HG02571 (cell line): ENCODE results near the gene PGC.

Experiments
- ATAC-seq: cut with Tn5 transposase; IDR thresholded peaks from one replicate; pipeline ENCODE4 v1.9.1; 2021; ENCODE audit warnings: mild to moderate bottlenecking, moderate library complexity; ENCODE audit not compliant: unreplicated experiment

The PGC gene

DNA sequence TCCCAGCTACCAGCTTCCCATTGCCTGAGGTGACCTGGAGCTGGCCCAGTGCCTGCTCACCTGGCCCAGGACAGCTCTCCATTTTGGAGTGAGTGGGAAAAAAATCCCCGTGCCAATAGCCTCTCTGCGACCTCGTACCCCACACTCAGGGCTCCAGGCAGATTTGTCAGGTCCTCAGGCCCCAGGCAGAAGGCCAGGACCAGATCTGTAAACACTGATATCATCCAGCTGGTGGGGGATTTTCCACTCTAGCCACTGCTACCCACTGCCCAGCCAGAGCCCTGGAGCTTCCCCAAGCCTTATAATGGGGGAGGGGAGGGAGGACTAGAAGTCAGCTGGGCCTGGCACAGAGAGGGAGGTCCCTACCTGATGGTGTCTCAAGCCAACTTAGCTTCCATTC is 1.3 kb upstream of the PGC start:
- ATAC-seq, result no peak

DNA sequence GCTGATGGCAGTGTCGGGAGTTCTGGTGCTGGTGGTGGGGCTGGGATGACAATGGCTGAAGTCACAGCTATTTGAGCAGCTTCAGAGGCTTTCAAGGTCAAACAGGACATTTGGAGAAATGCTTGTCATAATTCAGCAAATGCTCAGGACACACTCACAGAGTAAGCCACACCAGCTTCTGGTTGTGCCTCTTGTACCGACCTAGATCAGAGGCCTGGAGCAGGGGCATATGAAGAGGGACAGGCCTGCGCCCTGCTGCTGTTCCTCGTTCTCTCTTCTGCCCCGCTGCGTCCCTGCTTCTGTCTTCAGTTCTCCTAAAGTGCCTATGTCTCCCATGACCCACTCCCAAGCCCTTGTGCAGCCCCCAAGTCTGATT is 893 bp upstream of the PGC start:
- ATAC-seq, result no peak

DNA sequence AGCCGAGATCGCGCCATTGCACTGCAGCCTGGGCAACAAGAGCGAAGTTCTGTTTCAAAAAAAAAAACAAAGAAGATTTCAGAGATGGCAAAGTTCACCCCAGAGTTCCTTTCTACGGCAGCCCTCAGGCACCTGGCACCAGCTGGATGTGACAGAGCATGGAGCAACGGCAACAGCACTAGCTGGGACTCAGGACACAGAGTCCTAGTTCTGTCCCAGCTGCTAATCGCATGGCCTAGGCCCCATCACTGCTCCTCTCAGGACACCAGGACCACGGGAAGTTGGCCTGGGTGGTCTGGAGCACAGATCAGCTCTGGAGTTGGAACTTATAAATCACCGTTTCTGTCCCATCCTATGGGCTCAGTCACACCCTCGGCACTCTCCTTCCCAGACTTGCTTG is 1.1 kb downstream of the PGC start:
- no peak for ATAC-seq

DNA sequence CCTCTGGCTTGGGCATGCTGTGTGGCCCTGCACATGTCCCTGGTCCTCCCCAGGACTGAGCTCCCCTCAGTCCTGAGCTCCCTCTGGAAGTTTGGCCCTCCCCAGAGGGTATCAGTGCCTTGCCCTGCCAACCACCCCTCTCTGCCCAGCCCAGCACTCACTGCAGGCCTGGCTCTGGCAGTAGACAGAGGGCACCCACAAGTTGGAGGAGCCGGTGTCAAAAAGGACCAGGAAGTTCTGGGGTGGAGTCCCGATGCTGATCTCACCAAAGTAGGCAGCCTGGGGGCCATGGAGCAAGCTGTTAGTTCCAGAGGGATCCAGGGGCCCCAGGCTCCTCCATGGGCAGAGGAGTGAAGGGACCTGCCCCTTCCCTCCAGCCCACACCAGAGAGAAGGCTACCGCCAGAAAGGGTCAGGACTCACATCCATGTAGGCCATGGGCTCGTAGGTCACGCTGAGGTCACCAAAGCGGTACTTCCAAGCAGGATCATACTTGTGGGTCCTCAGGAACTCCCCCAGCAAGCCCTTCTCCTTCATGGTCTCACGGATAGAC is 2.9 kb downstream of the PGC start:
- no peak for ATAC-seq

GRCh38 chr6:41743406-41744235 is 3.6 kb downstream of the PGC start:
- ATAC-seq, result no peak

- no peak for ATAC-seq
Measured at GRCh38 chr6:41741625-41742490, 5.3 kb downstream of the PGC start.

- no peak for ATAC-seq
Measured at GRCh38 chr6:41740366-41741162, 6.6 kb downstream of the PGC start.

DNA sequence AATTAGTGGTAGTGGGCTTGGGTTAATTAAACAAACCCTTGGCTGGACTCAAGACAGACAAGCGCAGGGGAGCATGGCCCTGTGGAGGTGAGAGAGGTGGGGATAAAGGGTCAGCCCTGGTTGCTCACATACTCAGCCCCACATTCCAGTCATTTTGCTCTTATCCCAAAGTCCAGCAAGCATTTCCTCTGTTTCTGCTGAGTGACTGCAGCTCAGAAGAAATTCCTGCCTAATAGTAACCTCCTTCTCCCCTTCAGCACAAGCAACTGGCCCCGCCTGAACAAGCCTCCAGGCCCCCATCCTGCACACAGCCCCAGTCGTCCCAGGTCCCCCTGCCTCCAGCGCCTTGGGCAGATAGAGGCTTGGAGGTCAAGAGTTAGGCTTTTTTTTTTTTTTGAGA is 8.2 kb downstream of the PGC start:
- ATAC-seq, result no peak

GRCh38 chr6:41737591-41738130 is 9.5 kb downstream of the PGC start:
- no peak for ATAC-seq

GRCh38 chr6:41736800-41737555 is 10.2 kb downstream of the PGC start:
- ATAC-seq, result no peak

DNA sequence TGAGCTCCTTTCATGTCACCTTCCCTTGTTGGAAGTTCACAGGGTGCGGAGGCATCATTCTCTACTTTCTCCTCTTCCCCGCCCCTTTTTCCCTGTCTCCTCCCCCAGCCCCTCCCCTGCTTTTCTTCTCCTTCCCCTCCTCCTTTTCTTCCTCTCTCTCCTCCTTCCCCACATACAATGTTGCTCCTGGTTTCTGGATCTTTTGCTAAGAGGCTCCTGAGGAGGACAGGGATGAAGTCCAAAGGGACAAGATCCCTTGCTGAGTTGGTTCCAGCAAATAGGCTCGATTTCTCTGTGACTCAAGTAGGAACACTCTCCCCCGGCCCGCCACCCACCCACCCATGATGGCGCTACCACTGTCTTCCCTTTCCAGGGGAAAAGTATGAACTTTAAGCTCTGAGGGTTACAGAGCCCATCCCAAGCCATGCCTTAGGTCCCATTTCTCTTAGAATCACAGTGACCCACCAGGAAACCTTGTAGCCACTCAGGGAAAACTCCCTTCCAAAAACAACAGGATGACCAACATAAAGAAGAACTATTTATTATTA is 10.9 kb downstream of the PGC start:
- no peak for ATAC-seq

- peak; percentile 39 for ATAC-seq
Measured at GRCh38 chr6:41735427-41736185, 11.6 kb downstream of the PGC start, which contains the start of gene TFEB. TFEB (minus strand) TSS chr6:41735608; CDS start chr6:41691213, 44,395 bp downstream.

- peak; percentile 24 for ATAC-seq
Measured at GRCh38 chr6:41734666-41735426, 12.4 kb downstream of the PGC start.

DNA sequence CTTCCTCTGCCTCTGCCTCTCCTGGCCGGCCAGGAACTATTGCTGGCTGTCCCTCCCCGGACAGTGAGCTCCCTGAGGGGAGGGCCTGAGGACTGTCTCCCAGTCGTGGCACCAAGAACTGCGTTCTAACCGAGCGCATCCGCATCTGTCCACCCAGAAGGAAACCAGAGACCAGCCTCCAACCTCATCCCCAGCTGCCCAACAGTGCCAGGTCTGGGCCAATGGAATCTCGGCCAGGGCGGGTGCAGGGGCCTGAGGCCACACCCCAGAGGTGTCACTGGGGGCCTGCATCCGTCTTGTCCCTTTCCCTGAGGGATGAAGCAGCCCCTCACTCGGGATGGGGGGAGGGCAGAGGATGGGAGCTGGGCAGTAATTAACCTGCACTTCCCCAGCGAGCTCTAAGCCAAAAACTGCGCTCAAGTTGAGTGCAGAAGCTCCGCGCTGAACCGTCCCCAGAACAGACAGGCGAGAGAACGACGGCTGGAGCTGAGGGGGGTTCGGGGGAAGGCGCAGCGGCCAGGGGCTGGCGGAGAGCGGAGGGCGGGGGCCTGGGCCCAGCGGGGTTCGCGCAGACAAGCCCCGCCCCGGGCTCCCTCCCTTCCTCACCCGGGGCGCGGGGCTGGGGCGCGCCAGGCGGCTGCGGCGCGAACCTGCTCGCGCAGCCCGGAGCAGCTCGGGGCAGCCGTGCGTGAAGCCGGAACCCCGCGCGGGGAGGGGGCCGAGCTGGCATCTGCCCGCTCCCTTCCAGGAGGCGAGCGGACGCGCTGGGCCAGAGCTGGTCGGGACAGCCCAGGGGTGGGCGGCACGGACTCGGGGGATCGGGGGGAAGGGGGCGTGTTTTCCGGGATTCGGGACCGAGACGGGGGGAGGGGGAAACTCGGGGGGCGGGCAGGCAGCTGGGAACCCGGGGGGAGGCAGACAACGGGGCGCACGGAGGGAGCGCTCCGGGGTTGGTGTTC is 13.2 kb downstream of the PGC start:
- peak; percentile 37 for ATAC-seq

DNA sequence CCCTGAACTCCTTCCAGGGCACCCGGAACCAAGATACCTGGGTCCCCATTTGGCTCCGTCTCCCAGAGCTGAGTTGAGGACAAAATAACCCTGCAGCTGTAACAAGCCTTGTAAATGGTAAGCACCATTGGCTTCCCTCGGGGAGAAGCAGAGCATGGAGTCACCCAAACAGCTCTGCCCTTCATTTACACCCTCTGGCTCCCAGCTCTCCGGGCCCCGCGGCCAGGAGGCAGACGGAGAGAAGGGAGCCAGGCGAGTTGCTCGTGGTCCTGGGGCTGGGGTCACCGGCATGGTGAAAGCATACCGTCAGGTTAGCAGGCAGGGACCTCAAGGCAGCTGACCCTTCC is 13.9 kb downstream of the PGC start:
- no peak for ATAC-seq

DNA sequence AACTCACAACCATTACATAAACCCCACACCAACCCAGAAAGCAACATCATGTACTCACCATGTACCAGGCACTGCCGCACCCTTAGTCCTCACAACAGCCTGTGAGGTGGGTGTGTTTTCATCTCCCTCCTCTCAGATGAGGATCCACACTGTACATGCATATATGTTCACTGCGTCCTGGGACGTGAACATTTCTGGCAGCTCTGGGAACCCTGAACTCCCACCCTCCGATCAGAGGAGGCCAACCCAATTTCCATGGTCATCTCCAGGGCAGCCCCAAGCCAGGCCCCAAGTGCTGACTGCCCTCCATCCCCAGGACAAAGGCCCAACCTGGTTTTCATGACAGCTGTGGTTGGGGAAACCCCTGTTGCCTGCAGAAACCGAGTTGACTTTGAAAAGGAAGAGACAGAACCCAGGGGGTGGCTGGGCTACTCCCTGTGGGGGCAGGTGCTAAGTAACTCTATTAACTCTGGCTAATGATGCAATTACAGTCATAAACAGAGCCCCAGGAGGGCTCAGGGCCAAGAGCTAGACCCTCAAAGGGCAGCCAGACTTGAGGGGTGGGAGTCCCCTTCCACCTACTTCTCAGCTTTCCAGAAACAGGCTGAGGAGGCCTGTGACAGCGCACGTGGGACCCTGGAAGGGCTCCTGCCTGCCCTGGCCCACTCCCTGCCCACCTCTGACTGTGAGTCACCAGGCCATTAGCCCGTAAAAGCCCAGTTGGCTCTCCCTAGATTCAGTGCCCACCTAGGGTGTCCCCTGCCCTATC is 14.4 kb downstream of the PGC start:
- peak; percentile 34 for ATAC-seq
